Stimulated activated CD8-positive, alpha-beta memory T cell treated with anti-CD3 and anti-CD28 coated beads, Interleukin-15, amount 100 ng/mL, for 1 hour (primary cell): ENCODE results near the gene LRRC45.

Experiments used
- DNase-seq: peaks from one replicate; pipeline ENCODE4 v3.0.0-alpha.2; 2020; ENCODE audit warnings: low read depth

Gene LRRC45

GRCh38 chr17:82019690-82020571 lies 3.2 kb upstream of the LRRC45 start:
- peak; percentile 37 for DNase-seq

- DNase-seq, result no peak
Measured at GRCh38 chr17:82020572-82021106, 2.5 kb upstream of the LRRC45 start.

- DNase-seq, result no peak
Measured at GRCh38 chr17:82021107-82021899, 1.8 kb upstream of the LRRC45 start.

GRCh38 chr17:82021900-82022309 lies 1.2 kb upstream of the LRRC45 start:
- no peak for DNase-seq

GRCh38 chr17:82022310-82022980 lies 660 bp upstream of the LRRC45 start, which contains the start of gene CENPX:
TSS of gene CENPX (minus strand) at chr17:82022878. CDS start at chr17:82022861, 17 bp downstream.
- no peak for DNase-seq

DNA sequence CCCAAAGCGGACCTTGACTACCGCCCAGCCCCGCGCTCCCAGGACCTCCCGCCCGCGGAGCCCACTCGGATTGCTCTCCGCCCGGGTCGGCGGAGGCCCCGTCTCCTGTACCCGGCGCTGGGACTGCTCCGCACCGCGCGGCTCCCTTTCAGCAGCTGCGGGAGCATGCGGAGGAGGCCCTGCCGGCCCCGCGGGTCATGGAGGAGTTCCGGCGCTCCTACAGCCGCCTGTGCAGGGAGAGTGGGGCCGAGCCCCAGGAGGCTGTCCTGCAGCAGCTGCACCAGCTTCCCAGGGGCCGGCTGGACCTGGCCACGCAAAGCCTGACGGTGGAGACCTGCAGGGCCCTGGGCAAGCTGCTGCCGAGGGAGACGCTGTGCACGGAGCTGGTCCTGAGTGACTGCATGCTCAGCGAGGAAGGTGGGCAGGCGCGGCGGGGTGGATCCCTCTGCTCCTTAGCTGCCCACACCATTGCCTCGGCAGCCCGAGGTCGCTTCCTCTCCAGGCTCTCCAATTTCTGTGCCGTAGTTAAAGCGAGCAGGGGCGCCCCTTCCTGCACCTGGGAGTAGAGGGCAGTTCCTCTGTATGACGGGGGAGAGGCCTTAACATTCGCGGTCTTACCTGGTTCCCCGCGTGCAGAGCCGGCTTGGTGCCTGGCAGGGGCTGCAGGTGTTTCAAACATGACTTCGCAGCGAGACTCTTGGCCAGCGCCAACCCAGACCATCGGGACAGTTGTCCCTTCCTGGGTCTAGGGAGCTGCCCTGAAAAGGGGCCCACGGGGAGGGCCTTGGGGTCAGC lies 539 bp downstream of the LRRC45 start:
- no peak for DNase-seq

GRCh38 chr17:82024859-82025258 lies 1.8 kb downstream of the LRRC45 start:
- DNase-seq, result no peak

DNA sequence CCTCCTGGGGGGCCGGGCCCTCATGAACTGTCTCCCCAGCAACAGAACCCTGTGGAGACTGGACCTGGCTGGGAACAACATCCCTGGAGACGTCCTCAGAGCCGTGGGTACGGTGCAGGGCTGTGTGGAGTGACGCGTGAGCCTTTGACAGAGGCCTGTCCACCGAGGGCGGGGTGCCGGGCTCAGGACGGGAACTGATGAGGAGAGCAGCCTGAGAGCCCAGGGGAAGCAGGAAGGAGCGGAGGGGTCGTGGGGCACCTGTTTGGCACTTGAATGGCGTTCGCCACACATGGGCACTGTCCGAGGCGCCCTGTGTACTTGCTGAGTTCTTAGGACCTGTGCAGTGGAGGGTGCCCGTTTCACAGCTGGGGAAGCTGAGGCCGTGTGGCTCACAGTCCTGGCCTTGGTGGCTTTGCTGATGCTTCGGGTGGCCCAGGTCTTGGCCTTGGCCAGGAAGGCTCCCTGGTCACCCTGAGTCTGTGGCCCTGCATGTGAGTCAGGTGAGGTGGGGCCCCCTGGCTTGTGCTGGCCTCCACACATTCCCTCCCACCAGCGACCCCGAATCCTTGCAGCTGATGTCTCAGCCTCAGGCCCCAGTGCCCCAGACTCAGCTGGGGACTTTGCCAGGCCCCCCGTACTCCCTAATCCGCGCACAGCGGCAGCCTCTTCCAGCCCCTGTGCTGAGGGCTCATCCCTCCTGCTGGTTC lies 2.4 kb downstream of the LRRC45 start:
- DNase-seq, result no peak

GRCh38 chr17:82028246-82028645 lies 5.1 kb downstream of the LRRC45 start:
- no peak for DNase-seq

GRCh38 chr17:82028966-82029365 lies 5.9 kb downstream of the LRRC45 start:
- no peak for DNase-seq

GRCh38 chr17:82029391-82029790 lies 6.3 kb downstream of the LRRC45 start:
- DNase-seq, result no peak

DNA sequence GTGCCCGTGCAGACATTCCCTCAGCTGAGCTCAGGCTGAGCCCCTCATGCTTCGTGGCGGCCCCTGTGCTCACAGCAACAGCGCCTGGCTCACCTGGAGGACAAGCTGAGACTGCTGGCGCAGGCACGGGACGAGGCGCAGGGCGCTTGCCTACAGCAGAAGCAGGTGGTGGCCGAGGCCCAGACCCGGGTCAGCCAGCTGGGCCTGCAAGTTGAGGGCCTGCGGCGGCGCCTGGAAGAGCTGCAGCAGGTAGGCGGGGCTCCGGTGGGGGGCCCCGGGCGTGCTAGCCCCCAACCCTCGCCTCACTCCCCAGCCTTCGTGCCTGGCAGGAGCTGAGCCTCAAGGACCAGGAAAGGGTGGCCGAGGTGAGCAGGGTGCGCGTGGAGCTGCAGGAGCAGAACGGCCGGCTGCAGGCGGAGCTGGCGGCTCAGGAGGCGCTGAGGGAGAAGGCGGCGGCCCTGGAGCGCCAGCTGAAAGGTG lies 6.9 kb downstream of the LRRC45 start:
- no peak for DNase-seq

DNA sequence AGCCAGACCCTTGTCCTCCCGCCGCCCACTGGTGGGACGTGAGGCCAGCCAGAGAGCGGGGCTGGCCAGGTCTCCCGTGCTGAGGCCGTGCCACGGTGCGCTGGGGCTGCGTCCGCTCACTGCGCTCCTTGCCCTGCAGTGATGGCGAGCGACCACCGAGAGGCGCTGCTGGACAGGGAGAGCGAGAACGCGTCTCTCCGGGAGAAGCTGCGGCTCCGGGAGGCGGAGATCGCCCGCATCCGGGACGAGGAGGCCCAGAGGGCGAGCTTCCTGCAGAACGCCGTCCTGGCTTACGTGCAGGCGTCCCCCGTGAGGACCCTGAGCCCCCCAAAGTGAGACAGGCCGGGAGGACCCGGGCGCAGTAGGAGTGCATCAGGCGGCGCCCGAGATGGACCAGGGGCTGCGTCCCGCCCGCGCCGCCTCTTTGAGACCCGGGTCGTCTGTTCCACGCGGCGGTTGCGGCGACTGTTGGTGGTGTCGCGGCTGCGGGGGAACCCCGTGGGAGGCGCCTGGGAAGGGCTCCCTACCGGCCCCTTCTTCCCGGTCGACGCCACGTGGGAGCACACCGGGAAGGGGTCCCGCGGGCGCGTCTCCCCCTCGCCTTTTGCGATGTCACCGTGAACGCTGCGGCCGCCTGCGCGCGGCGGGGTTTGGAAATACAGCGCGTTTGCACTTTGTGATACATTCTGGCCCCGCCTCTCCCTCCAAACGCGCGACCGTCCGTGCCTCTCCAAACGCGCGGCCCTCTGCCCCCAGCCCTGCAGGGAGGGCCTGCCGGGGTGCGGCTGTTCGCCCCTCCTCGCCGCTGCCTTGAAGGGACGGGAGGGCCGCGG lies 7.6 kb downstream of the LRRC45 start:
- DNase-seq, result peak; percentile 60

- no peak for DNase-seq
Measured at GRCh38 chr17:82031303-82031884, 8.3 kb downstream of the LRRC45 start, which contains the start of gene RAC3. TSS of gene RAC3 (plus strand) at chr17:82031678. CDS start at chr17:82031762, 84 bp downstream.

DNA sequence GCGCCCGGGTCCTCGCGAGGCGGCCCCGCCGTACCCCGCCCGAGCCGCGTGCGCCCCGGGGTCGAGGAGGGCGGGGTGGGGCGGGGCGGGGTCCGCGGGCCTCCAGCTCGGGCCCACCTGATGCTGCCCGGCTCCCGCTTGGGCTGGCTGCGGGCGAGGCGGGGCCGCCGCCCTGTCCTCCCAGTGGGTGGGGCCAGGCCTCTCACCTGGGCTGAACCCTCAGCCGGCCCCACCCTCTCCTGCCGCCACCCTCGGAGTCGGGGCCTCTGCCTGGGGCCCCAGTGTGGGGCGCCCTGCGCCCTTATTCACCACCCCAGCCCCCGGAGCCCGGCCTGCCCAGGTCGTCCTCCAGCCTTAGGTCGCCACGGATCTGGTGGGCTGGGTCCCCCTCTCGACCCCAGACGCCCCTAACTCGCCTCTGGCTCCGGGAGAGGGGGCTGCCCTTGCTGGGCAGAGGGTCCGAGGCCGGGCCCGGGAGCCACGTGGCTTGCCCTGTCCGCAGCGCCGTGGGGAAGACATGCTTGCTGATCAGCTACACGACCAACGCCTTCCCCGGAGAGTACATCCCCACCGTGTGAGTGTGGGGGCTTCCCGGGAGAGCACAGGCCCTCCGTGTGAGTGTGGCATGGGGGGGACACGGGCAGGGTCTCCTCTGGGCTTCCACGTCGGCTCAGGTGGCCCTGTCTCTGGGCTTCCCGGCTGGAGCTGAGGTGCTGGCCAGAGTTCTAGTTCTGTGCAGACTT lies 9.0 kb downstream of the LRRC45 start:
- no peak for DNase-seq

- no peak for DNase-seq
Measured at GRCh38 chr17:82033359-82034085, 10.4 kb downstream of the LRRC45 start.

- no peak for DNase-seq
Measured at GRCh38 chr17:82034371-82035011, 11.4 kb downstream of the LRRC45 start.
